Right lobe of liver (tissue), 4 donors: Measurements from ENCODE around the gene GRB2.

Experiments used
- CTCF ChIP-seq, 4 donors: fragments of 200-600 bp in 3 of 4; fragments of 450-650 bp in 1 of 4; IDR thresholded peaks; one replicate each; pipeline versions ENCODE4 v1.5.1 to v1.8.0; 2016 to 2022; ENCODE audit warnings: antibody characterized with exemption in 4 of 4, mild to moderate bottlenecking in 2 of 4
- POLR2A ChIP-seq: fragments of 450-650 bp; IDR thresholded peaks from one replicate; pipeline ENCODE4 v1.6.1; 2017; ENCODE audit warnings: antibody characterized with exemption, mild to moderate bottlenecking
- donor health status: DM: no; HTN: no; CAD: no.
- donor health status: DM: no; HTN: no; CAD: no.
- donor health status: DM: no; HTN: yes; CAD: no.

GRCh38 chr17:75345514-75346167 is 59.8 kb downstream of the GRB2 start:
- TF ChIP-seq CTCF (IDR thresholded peaks at IDR 0.05) (no peak), POLR2A (no peak)
